Osteocyte (in vitro differentiated cells): ENCODE measurements around the gene PAK4. TPM values are rescaled to one million over a fixed set of nuclear protein-coding genes. Genes with fewer than 3 reads are reported as not detected.

Experiments
- DNase-seq: peaks from one replicate; pipeline ENCODE4 v3.0.0; 2021; ENCODE audit warnings: mixed read lengths; ENCODE audit not compliant: unreplicated experiment; ENCODE audit errors: extremely low spot score
- H3K27ac Mint-ChIP-seq: one replicate; pipeline ENCODE4 v1.8.0; 2021; ENCODE audit warnings: mild to moderate bottlenecking, mixed read lengths; ENCODE audit not compliant: unreplicated experiment
- H3K27me3 Mint-ChIP-seq: one replicate; pipeline ENCODE4 v1.8.0; 2021; ENCODE audit warnings: mixed read lengths; ENCODE audit not compliant: unreplicated experiment
- H3K36me3 Mint-ChIP-seq: one replicate; pipeline ENCODE4 v1.8.0; 2021; ENCODE audit warnings: mixed read lengths; ENCODE audit not compliant: unreplicated experiment
- H3K4me1 Mint-ChIP-seq: one replicate; pipeline ENCODE4 v1.8.0; 2021; ENCODE audit warnings: mixed read lengths; ENCODE audit not compliant: unreplicated experiment
- H3K4me3 Mint-ChIP-seq: one replicate; pipeline ENCODE4 v1.8.0; 2021; ENCODE audit warnings: mild to moderate bottlenecking, moderate library complexity, mixed read lengths; ENCODE audit not compliant: unreplicated experiment
- H3K9me3 Mint-ChIP-seq: one replicate; pipeline ENCODE4 v1.8.0; 2021; ENCODE audit warnings: mixed read lengths; ENCODE audit not compliant: unreplicated experiment
- CTCF ChIP-seq: fragments of 200-600 bp; sonication (generic); IDR thresholded peaks from 2 replicates; pipeline ENCODE4 v1.5.0; 2021; ENCODE audit warnings: antibody characterized with exemption, mild to moderate bottlenecking, moderate library complexity
- total RNA-seq: library from RNA; stranded (reverse); gene quantifications from 2 replicates; pipeline ENCODE4 v1.2.1, GENCODE V29; 2021

PAK4 gene
- total RNA-seq, 1 donor from 2014 or later: 14.8 TPM

- H3K36me3 Mint-ChIP-seq: no peaks in the 10 kb centered on the region
- DNase-seq: no peak
- no peak overlapping the region for H3K4me3 Mint-ChIP-seq
- no peaks in the 10 kb centered on the region for H3K9me3 Mint-ChIP-seq
- peaks cover 27% of the 10 kb centered on the region for H3K4me1 Mint-ChIP-seq
- no peaks in the 10 kb centered on the region for H3K27me3 Mint-ChIP-seq
- H3K27ac Mint-ChIP-seq: no peak overlapping the region
- no peak for TF ChIP-seq CTCF
Observed at GRCh38 chr19:39138221-39139211, 12.9 kb downstream of the PAK4 start.

GRCh38 chr19:39139305-39139874 lies 13.8 kb downstream of the PAK4 start:
- no peak overlapping the region for H3K27ac Mint-ChIP-seq
- no peak for DNase-seq
- peaks cover 32% of the 10 kb centered on the region for H3K4me1 Mint-ChIP-seq
- no peaks in the 10 kb centered on the region for H3K36me3 Mint-ChIP-seq
- no peak for TF ChIP-seq CTCF
- no peaks in the 10 kb centered on the region for H3K27me3 Mint-ChIP-seq
- H3K4me3 Mint-ChIP-seq: no peak overlapping the region
- no peaks in the 10 kb centered on the region for H3K9me3 Mint-ChIP-seq

GRCh38 chr19:39139971-39140453 lies 14.4 kb downstream of the PAK4 start:
- Mint-ChIP-seq H3K4me1 (peaks cover 38% of the 10 kb centered on the region), H3K27ac (no peak overlapping the region), H3K36me3 (no peaks in the 10 kb centered on the region), H3K27me3 (no peaks in the 10 kb centered on the region), H3K4me3 (no peak overlapping the region), H3K9me3 (no peaks in the 10 kb centered on the region)
- no peak for DNase-seq
- TF ChIP-seq CTCF: no peak

- Mint-ChIP-seq H3K4me3 (no peak overlapping the region), H3K9me3 (no peaks in the 10 kb centered on the region), H3K27ac (no peak overlapping the region), H3K27me3 (no peaks in the 10 kb centered on the region), H3K4me1 (peaks cover 38% of the 10 kb centered on the region), H3K36me3 (no peaks in the 10 kb centered on the region)
- DNase-seq: no peak
- TF ChIP-seq CTCF: no peak
Observed at GRCh38 chr19:39140594-39140993, 15.0 kb downstream of the PAK4 start.

GRCh38 chr19:39141929-39142328 lies 16.3 kb downstream of the PAK4 start:
- no peaks in the 10 kb centered on the region for H3K9me3 Mint-ChIP-seq
- H3K27ac Mint-ChIP-seq: no peak overlapping the region
- no peaks in the 10 kb centered on the region for H3K36me3 Mint-ChIP-seq
- peaks cover 29% of the 10 kb centered on the region for H3K4me1 Mint-ChIP-seq
- H3K27me3 Mint-ChIP-seq: no peaks in the 10 kb centered on the region
- no peak for DNase-seq
- no peak for TF ChIP-seq CTCF
- H3K4me3 Mint-ChIP-seq: no peak overlapping the region
